GM23338 (cell line): ENCODE data around the gene PDE12. TPM values are rescaled to one million over a fixed set of nuclear protein-coding genes. Genes with fewer than 3 reads are reported as not detected.

Experiments
- ATAC-seq: fragments of 200-7000 bp; cut with Tn5 transposase; 3 replicates; pipeline ENCODE4 v1.9.1; 2020
- DNase-seq: peaks from one replicate; pipeline ENCODE4 v3.0.0-alpha.2; 2015; ENCODE audit warnings: low spot score
- H2AFZ ChIP-seq: fragments of 200-600 bp; sonication (generic); 2 replicates; pipeline ENCODE4 v1.8.0; 2016; ENCODE audit warnings: antibody characterized with exemption, mild to moderate bottlenecking, moderate library complexity
- H3F3A ChIP-seq: fragments of 200-600 bp; sonication (generic); replicated peaks from 2 replicates; pipeline ENCODE4 v1.8.0; 2017; ENCODE audit warnings: antibody characterized with exemption, mixed run types, low read depth
- H3K27ac ChIP-seq: fragments of 200-600 bp; sonication (generic); 2 replicates; pipeline ENCODE4 v1.6.1; 2016; ENCODE audit warnings: low read depth
- H3K27me3 ChIP-seq: fragments of 200-600 bp; sonication (generic); 2 replicates; pipeline ENCODE4 v1.8.0; 2016; ENCODE audit warnings: mild to moderate bottlenecking, mixed run types, moderate library complexity; ENCODE audit not compliant: insufficient read depth
- H3K36me3 ChIP-seq: fragments of 200-600 bp; sonication (generic); 2 replicates; pipeline ENCODE4 v1.8.0; 2016; ENCODE audit warnings: mild to moderate bottlenecking; ENCODE audit not compliant: insufficient read depth
- H3K4me1 ChIP-seq: fragments of 200-600 bp; sonication (generic); 2 replicates; pipeline ENCODE4 v1.8.0; 2016; ENCODE audit warnings: mild to moderate bottlenecking, moderate library complexity; ENCODE audit not compliant: insufficient read depth
- H3K4me2 ChIP-seq: fragments of 200-600 bp; sonication (generic); 2 replicates; pipeline ENCODE4 v1.7.1; 2017; ENCODE audit warnings: mixed run types
- H3K4me3 ChIP-seq: fragments of 200-600 bp; sonication (generic); 2 replicates; pipeline ENCODE4 v1.6.1; 2016; ENCODE audit warnings: mixed run types
- H3K79me2 ChIP-seq: fragments of 200-600 bp; sonication (generic); replicated peaks from 2 replicates; pipeline ENCODE4 v1.8.0; 2017; ENCODE audit warnings: mild to moderate bottlenecking; ENCODE audit not compliant: insufficient read depth
- H3K9me2 ChIP-seq: fragments of 200-600 bp; sonication (generic); 2 replicates; pipeline ENCODE4 v1.8.0; 2017; ENCODE audit not compliant: insufficient read depth
- H4K20me1 ChIP-seq: fragments of 200-600 bp; sonication (generic); replicated peaks from 2 replicates; pipeline ENCODE4 v1.8.0; 2017; ENCODE audit warnings: mild to moderate bottlenecking; ENCODE audit not compliant: insufficient read depth
- H3K27ac Mint-ChIP-seq: 2 replicates; pipeline ENCODE4 v1.8.0; 2020; ENCODE audit warnings: inconsistent platforms, mild to moderate bottlenecking, moderate library complexity, mixed read lengths
- H3K27me3 Mint-ChIP-seq: 3 replicates; pipeline ENCODE4 v1.8.0; 2022; ENCODE audit warnings: low read depth, mild to moderate bottlenecking, moderate library complexity, mixed read lengths, inconsistent platforms; ENCODE audit not compliant: insufficient read depth, poor library complexity
- H3K36me3 Mint-ChIP-seq: 3 replicates; pipeline ENCODE4 v1.8.0; 2021; ENCODE audit warnings: low read depth, mild to moderate bottlenecking, inconsistent platforms, moderate library complexity, mixed read lengths
- H3K4me1 Mint-ChIP-seq: 3 replicates; pipeline ENCODE4 v1.8.0; 2020; ENCODE audit warnings: mild to moderate bottlenecking, inconsistent platforms, mixed read lengths
- H3K4me3 Mint-ChIP-seq: 3 replicates; pipeline ENCODE4 v1.8.0; 2021; ENCODE audit warnings: moderate library complexity, mild to moderate bottlenecking, inconsistent platforms, mixed read lengths
- H3K9me3 Mint-ChIP-seq: 3 replicates; pipeline ENCODE4 v1.8.0; 2020; ENCODE audit warnings: moderate library complexity, mild to moderate bottlenecking, inconsistent platforms, mixed read lengths
- CREB1 ChIP-seq: fragments of 250-450 bp; sonication (Bioruptor Pico); IDR thresholded peaks from 2 replicates; pipeline ENCODE4 v1.5.0; 2020; ENCODE audit warnings: low read depth, mild to moderate bottlenecking, moderate library complexity
- EZH2 ChIP-seq: fragments of 200-600 bp; sonication (generic); IDR thresholded peaks from one replicate; pipeline ENCODE4 v1.8.0; 2017; ENCODE audit warnings: antibody characterized with exemption, mild to moderate bottlenecking, low read depth; ENCODE audit not compliant: unreplicated experiment
- EZH2phosphoT487 ChIP-seq: fragments of 200-600 bp; sonication (generic); IDR thresholded peaks from one replicate; pipeline ENCODE4 v1.8.1; 2018; ENCODE audit warnings: antibody characterized with exemption; ENCODE audit not compliant: unreplicated experiment
- NANOG ChIP-seq: IDR thresholded peaks from 2 replicates; pipeline ENCODE4 v1.6.1; 2016; ENCODE audit warnings: antibody characterized with exemption, borderline replicate concordance
- STAT1 ChIP-seq: IDR thresholded peaks from one replicate; pipeline ENCODE4 v1.6.1; 2016; ENCODE audit warnings: antibody characterized with exemption; ENCODE audit not compliant: unreplicated experiment
- polyA plus RNA-seq: library from polyadenylated mRNA; unstranded; fragments of >200 nt; fragmentation: Nextera tagmentation; extraction: Ambion mirVana; gene quantifications from 2 replicates; pipeline ENCODE4 v1.2.1, GENCODE V29; 2016
- total RNA-seq: library from RNA; depleted of rRNA; stranded (reverse); fragments of >200 nt; shearing (Covaris generic); gene quantifications from 2 replicates; pipeline ENCODE4 v1.2.3, GENCODE V29; 2014
- TF ChIP-seq, protein P1 (sequence below): fragments of 250-450 bp; sonication (Bioruptor Pico); IDR thresholded peaks from 2 replicates; pipeline ENCODE4 v1.5.0; 2020; ENCODE audit warnings: mild to moderate bottlenecking, moderate library complexity
- TF ChIP-seq, protein P2 (sequence below), 2 experiments: fragments of 200-600 bp in 1 of 2; sonication (generic) in 1 of 2; conservative IDR thresholded peaks; 2 replicates each; pipeline versions ENCODE4 v1.5.1 to v1.6.1; 2016 to 2017; ENCODE audit warnings: antibody characterized with exemption in 2 of 2, low read depth in 2 of 2, mild to moderate bottlenecking in 2 of 2, moderate library complexity in 1 of 2

Gene PDE12
- total and polyA plus RNA-seq, 2 experiments from 2014 or later: 5.0 to 14.3 TPM

- TF ChIP-seq, protein P1, sequence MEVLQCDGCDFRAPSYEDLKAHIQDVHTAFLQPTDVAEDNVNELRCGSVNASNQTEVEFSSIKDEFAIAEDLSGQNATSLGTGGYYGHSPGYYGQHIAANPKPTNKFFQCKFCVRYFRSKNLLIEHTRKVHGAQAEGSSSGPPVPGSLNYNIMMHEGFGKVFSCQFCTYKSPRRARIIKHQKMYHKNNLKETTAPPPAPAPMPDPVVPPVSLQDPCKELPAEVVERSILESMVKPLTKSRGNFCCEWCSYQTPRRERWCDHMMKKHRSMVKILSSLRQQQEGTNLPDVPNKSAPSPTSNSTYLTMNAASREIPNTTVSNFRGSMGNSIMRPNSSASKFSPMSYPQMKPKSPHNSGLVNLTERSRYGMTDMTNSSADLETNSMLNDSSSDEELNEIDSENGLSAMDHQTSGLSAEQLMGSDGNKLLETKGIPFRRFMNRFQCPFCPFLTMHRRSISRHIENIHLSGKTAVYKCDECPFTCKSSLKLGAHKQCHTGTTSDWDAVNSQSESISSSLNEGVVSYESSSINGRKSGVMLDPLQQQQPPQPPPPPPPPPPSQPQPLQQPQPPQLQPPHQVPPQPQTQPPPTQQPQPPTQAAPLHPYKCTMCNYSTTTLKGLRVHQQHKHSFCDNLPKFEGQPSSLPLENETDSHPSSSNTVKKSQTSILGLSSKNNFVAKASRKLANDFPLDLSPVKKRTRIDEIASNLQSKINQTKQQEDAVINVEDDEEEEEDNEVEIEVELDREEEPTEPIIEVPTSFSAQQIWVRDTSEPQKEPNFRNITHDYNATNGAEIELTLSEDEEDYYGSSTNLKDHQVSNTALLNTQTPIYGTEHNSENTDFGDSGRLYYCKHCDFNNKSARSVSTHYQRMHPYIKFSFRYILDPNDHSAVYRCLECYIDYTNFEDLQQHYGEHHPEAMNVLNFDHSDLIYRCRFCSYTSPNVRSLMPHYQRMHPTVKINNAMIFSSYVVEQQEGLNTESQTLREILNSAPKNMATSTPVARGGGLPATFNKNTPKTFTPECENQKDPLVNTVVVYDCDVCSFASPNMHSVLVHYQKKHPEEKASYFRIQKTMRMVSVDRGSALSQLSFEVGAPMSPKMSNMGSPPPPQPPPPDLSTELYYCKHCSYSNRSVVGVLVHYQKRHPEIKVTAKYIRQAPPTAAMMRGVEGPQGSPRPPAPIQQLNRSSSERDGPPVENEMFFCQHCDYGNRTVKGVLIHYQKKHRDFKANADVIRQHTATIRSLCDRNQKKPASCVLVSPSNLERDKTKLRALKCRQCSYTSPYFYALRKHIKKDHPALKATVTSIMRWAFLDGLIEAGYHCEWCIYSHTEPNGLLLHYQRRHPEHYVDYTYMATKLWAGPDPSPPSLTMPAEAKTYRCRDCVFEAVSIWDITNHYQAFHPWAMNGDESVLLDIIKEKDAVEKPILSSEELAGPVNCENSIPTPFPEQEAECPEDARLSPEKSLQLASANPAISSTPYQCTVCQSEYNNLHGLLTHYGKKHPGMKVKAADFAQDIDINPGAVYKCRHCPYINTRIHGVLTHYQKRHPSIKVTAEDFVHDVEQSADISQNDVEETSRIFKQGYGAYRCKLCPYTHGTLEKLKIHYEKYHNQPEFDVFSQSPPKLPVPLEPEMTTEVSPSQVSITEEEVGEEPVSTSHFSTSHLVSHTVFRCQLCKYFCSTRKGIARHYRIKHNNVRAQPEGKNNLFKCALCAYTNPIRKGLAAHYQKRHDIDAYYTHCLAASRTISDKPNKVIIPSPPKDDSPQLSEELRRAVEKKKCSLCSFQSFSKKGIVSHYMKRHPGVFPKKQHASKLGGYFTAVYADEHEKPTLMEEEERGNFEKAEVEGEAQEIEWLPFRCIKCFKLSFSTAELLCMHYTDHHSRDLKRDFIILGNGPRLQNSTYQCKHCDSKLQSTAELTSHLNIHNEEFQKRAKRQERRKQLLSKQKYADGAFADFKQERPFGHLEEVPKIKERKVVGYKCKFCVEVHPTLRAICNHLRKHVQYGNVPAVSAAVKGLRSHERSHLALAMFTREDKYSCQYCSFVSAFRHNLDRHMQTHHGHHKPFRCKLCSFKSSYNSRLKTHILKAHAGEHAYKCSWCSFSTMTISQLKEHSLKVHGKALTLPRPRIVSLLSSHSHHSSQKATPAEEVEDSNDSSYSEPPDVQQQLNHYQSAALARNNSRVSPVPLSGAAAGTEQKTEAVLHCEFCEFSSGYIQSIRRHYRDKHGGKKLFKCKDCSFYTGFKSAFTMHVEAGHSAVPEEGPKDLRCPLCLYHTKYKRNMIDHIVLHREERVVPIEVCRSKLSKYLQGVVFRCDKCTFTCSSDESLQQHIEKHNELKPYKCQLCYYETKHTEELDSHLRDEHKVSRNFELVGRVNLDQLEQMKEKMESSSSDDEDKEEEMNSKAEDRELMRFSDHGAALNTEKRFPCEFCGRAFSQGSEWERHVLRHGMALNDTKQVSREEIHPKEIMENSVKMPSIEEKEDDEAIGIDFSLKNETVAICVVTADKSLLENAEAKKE (CRISPR knock-in tag): no peak
Measured at GRCh38 chr3:57583544-57583943, 27.5 kb downstream of the PDE12 start (continued).

- no peak overlapping the region for H2AFZ ChIP-seq
- peaks cover 8% of the 10 kb centered on the region; the same call in 1 of the 2 replicates for H3K36me3 ChIP-seq
- Mint-ChIP-seq H3K4me3 (no peak overlapping the region; the same call in 2 of the 3 replicates), H3K4me1 (no peaks in the 10 kb centered on the region), H3K27me3 (no peaks in the 10 kb centered on the region), H3K27ac (peak overlapping the region; percentile 51), H3K9me3 (no peaks in the 10 kb centered on the region), H3K36me3 (peaks cover 17% of the 10 kb centered on the region; the same call in 2 of the 3 replicates)
- no peak overlapping the region for H3K4me3 ChIP-seq
- DNase-seq (no peak), ATAC-seq (no peak)
- H3K4me1 ChIP-seq: no peaks in the 10 kb centered on the region
- no peaks in the 10 kb centered on the region for H3K9me2 ChIP-seq
- H4K20me1 ChIP-seq: peaks cover 56% of the 10 kb centered on the region
- H3K27ac ChIP-seq: no peak overlapping the region
- H3K27me3 ChIP-seq: no peaks in the 10 kb centered on the region
- no peaks in the 10 kb centered on the region for H3F3A ChIP-seq
- no peak overlapping the region for H3K4me2 ChIP-seq
- peaks cover 100% of the 10 kb centered on the region for H3K79me2 ChIP-seq
- no peak for TF ChIP-seq EZH2
- no peak for TF ChIP-seq STAT1
- TF ChIP-seq, protein P1 (CRISPR knock-in tag): no peak
- TF ChIP-seq, protein P2, sequence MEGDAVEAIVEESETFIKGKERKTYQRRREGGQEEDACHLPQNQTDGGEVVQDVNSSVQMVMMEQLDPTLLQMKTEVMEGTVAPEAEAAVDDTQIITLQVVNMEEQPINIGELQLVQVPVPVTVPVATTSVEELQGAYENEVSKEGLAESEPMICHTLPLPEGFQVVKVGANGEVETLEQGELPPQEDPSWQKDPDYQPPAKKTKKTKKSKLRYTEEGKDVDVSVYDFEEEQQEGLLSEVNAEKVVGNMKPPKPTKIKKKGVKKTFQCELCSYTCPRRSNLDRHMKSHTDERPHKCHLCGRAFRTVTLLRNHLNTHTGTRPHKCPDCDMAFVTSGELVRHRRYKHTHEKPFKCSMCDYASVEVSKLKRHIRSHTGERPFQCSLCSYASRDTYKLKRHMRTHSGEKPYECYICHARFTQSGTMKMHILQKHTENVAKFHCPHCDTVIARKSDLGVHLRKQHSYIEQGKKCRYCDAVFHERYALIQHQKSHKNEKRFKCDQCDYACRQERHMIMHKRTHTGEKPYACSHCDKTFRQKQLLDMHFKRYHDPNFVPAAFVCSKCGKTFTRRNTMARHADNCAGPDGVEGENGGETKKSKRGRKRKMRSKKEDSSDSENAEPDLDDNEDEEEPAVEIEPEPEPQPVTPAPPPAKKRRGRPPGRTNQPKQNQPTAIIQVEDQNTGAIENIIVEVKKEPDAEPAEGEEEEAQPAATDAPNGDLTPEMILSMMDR (conservative IDR thresholded peaks at IDR 0.05; ENCODE audit: low read depth in 2 of 2): no peak
- TF ChIP-seq CREB1 (CRISPR knock-in tag): no peak
- TF ChIP-seq EZH2phosphoT487: no peak
- no peak for TF ChIP-seq NANOG
Measured at GRCh38 chr3:57586778-57587177, 30.7 kb downstream of the PDE12 start.
